ENCODE data around the gene ARMC10.
"Not testable (repeated sequence)": the region's sequence is repeated elsewhere in the genome, so short reads cannot be mapped to it uniquely, and the experiment has no call there.

The ARMC10 gene

GRCh38 chr7:103123529-103123928 lies 48.6 kb downstream of the ARMC10 start:
- DNase-seq: no peak

GRCh38 chr7:103124429-103124979 lies 49.6 kb downstream of the ARMC10 start:
- DNase-seq: no peak

- peak in 3 of 56 donors; percentile 27 to 42 (median 36) for DNase-seq
These were observed 52.1 kb downstream of the ARMC10 start for GRCh38 chr7:103127006-103127405.

- DNase-seq: no peak
These were observed 55.0 kb downstream of the ARMC10 start for GRCh38 chr7:103129702-103130549.

- DNase-seq: no peak
These were observed 56.1 kb downstream of the ARMC10 start for GRCh38 chr7:103130901-103131624.

- no peak for DNase-seq
These were observed 58.2 kb downstream of the ARMC10 start for GRCh38 chr7:103132995-103133688.

- DNase-seq: no peak
These were observed 60.1 kb downstream of the ARMC10 start for GRCh38 chr7:103134836-103135554.

- DNase-seq: no peak
These were observed 65.1 kb downstream of the ARMC10 start for GRCh38 chr7:103140061-103140460.

- no peak for DNase-seq
These were observed 65.7 kb downstream of the ARMC10 start for GRCh38 chr7:103140685-103141084.

GRCh38 chr7:103141753-103142404 lies 66.9 kb downstream of the ARMC10 start:
- no peak for DNase-seq

- DNase-seq: no peak
These were observed 67.6 kb downstream of the ARMC10 start for GRCh38 chr7:103142494-103142893.

- DNase-seq: no peak
These were observed 68.9 kb downstream of the ARMC10 start for GRCh38 chr7:103143868-103144267.

GRCh38 chr7:103144754-103145153 lies 69.8 kb downstream of the ARMC10 start:
- not testable (repeated sequence) for DNase-seq

- DNase-seq: no peak
These were observed 73.4 kb downstream of the ARMC10 start for GRCh38 chr7:103148131-103148993.

All from nucleus accumbens (tissue), 56 donors.